Ramos (cell line): ENCODE measurements around the gene MAST3.

Source experiments
- in situ Hi-C: fragments of 300-500 bp; cut with MboI; formaldehyde crosslinking; loops from one replicate; pipeline ENCODE4 v1.14.3; 2022; ENCODE audit warnings: low sequenced_read_pairs; ENCODE audit not compliant: unreplicated experiment

Gene MAST3

DNA sequence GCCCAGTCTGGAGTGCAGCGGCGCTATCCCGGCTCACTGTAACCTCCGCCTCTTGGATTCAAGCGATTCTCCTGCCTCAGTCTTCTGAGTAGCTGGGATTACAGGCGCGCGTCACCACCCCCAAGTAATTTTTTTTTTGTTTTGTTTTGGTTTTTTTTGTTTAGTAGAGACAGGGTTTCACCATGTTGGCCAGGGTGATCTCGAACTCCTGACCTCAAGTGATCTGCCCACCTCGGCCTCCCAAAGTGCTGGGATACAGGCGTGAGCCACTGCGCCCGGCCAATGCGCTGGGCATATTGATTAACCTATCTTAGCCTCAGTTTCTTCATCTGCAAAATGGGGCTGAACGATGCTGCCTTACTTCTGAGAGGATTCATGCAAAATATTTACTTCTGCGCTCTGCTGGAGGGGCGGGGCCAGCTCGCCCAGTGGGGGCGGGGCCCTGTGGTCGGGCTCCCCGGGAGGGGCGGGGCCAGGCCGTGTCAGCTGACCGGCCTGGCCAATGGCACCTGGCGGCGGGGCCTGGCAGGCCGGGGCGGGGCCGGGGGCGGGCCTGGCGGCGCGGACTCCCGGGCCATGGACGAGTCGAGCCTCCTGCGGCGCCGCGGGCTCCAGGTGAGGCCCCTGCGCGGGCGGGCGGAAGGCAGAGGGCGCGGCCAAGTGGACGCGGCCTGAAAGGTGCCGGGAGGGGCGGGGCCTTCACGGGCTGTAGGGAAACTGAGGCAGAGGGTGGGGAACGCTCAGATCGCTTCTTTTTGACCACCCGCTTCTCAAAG is at the start of gene MAST3:
Gene MAST3 (plus strand): TSS at position 562 of the 776 bp plus-strand sequence. CDS start 15 bp downstream, at position 577.
- in situ Hi-C loops, result no loop called here

DNA sequence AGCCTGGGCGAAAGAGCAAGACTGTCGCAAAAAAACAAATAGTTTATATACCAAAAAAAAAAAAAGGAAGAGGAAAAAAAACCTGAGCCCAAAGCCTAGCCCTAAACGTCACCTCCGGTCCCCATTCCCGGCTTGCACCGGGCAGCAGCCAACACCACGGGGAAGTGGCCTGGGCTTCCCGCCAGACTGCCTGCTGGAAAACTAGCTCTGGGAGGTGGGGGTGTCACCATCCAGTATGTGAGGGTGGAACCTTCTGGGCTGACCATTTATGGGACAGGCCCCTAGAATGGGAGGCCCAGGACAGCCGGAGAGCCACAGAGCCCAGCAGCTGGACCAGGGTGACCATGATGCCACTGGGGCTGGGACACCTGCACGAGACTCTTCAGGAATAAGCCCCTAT is 48.2 kb upstream of the MAST3 start:
- in situ Hi-C loops, result no loop called here

DNA sequence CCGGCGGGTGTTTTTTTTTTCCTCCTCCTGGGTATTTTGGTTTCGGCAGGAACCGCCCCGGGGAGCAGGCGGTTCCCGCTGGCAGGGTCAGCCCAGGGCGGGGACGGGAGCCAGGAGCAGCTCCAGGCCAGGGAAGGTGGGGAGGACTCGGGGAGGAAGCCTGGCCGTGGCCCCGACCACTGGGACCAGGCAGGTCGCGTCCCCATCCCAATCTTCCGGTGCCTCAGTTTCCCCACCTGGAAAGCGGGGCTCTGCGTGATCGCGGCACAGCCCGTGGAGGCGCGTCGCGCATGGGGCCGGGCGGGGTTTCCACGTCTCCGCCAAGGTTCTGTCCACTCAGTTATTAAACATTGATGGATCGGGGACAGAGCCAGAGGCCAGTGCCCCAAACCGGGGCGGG is 45.7 kb upstream of the MAST3 start:
- in situ Hi-C loops, result no loop called here

DNA sequence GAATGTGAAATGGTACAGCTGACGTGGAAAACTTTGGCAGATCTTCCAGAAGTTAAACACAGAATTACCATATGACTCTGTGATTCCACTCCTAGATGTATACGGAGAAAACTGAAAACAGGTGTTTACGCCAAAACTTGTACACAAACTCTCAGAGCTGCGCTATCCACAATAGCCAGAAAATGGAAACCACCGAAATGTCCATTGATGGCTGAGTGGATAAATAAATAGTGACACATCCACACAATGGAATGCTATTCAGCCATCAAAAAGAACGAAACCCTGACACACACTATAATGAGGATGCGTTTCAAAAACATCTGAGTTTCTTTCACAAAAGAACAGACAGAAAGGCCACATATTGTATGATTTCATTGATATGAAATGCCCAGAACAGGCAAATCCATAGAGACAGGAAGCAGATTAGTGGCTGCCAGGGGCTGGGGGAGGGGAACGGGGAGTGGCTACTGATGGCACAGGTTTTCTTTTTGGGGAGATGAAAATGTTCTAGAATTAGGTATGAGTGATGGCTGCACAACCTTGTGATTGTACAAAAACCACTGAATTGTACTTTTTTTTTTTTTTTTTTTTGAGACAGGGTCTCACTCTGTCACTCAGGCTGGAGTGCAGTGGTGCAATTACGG is 43.9 kb upstream of the MAST3 start:
- in situ Hi-C loops, result no loop called here

DNA sequence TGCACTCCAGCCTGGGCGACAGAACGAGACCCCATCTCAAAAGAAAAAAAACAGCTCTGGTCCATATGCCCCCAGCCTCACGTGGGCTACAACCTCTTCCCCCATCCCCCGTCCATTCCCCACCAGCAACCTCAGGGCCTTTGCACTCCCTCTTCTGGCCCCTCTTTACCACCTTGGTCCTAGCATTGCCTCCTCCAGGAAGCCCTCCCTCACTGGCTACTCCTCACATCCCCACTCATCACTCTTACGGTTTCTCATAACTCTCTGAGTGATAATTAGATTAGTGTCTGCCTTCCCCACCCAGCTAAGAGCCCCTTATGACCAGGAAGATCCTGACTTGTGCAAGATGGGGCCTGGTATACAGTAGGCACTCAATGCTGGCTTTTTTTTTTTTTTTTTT is 41.6 kb upstream of the MAST3 start:
- in situ Hi-C loops, result loop anchor here (5.0 kb wide), 1 partner anchor 39 kb away; no protein-coding TSS in a partner anchor

DNA sequence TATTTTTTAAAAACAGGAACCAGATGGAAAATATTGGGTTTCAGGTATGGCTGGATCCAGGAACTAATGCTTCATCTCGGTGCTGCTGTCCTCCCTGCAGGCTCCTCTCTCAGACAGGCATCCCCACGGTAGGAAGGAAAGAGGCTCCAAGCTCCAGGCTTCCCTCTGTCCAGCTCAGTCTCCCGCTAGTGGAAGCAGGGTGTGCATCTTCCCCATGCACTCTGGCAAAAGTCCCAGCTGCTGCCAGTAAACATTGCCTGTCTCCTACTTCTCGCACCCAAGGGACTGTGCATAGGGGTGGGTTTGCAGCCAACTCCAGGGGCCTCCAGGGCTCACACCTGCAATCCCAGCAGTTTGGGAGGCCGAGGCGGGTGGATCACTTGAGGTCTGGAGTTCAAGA is 40.0 kb upstream of the MAST3 start:
- in situ Hi-C loops, result loop anchor here (5.0 kb wide), 1 partner anchor 40 kb away; no protein-coding TSS in a partner anchor

DNA sequence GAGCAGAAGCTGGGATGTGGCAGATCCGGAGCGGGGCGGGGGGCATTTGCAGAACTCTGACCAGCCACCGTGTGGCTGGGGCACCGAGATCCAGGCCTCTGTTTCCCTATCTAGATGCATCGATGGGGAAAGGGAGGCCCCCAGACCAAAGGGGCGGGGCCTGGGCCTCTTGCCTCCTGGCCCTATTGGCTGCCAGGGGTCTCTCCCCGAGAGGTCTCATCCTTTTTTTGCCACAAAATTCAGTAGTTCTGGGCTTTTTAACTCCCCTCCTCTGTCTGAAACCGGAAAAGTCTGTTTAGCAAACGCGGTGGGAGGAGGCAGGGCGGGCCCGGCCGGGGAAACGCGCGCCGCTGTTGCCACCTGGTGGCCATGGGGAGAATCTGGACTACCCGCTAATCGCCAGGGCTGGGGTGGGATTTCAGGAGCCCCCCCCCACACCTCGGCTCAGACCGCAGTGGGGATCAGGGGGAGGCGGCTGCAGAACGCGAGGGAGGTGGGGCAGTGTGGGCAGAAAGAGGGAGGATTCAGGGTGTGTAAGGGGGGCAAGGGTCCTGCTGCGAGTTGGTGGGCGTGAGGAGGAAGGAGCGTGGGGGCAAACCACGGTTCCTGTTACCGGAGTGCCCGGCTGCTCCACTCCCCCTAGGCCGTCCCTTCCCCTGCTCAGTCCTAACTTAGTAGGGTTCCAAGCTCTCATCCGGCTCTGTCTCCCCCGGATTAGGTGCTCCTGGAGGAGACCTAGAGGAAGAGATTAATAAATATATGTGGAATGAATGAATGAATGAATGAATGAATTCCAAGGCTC is 39.2 kb upstream of the MAST3 start:
- in situ Hi-C loops, result loop anchor here (5.0 kb wide), 1 partner anchor 41 kb away; no protein-coding TSS in a partner anchor

DNA sequence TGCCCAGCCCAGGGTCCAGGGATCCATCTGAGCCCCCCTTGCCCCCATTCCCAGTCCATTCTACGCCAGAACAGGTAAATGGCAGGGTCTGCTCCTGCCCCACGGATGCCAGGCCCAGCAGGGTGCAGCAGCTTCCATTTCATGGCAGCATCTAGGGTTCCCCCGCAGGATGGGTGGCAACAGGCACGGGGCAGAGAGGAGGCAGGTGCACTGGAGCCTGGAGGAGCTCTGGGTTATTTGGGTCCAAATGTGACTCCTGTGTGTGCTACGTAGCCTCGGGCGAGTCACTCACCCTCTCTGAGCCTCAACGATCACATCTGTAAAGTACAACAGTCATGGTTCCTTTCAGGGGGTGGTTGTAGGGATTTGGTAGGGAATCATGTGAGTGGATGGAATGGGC is 38.3 kb upstream of the MAST3 start:
- in situ Hi-C loops, result loop anchor here (5.0 kb wide), 1 partner anchor 42 kb away; no protein-coding TSS in a partner anchor

DNA sequence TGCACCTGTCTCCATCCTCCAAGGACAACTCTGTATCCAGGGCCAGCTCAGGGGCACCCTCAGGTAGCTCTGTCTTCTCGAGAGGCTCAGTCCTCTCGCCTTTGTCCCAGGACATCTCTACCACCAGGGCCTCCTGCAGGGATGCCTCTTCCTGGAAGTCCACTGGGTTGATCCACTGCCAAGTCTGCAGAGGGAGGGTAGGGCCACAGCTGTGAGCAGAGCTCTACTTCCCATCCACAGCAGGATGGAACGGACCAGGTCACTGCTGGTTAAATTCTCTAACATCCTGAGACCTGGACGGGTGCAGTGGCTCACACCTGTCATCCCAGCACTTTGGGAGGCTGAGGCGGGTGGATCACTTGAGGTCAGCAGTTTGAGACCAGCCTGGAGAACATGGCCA is 37.7 kb upstream of the MAST3 start:
- in situ Hi-C loops, result loop anchor here (5.0 kb wide), 1 partner anchor 43 kb away; no protein-coding TSS in a partner anchor

DNA sequence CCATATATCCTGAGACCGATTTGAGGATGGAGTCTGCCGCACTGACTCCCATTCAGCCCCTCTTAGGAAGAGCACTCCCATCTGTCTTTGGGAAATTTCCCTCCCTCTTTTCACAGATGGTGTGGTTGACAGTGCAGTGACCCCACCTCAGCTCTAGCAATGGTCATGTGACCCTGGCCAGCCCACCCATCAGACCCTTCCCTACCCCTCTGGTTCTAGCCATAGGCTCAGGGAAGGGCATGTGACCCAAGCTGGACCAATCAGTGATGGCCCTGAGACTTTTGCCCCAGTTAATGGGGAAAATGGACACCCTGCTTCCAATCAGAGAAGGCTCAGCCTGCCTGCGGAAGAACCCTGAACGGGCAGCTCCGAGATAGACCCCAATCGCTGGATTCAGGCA is 37.1 kb upstream of the MAST3 start:
- in situ Hi-C loops, result no loop called here

DNA sequence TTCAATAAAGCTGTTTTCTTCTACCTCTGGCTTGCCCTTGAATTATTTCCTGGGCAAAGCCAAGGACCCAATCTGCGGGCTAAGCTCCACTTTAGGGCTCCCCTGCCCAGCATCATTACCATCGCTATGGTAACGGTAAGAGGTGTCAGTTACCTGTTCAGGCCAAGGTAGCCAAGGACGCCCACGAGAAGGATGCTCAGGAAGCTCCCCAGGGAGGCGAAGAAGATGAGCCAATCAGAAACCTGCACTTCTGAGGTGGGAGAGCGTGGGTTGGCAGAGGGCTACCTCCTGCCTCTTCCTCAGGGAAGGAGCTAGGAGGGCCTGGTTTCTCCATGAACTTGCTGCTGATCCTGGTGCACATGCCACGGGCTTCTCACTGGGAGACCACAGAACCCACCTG is 35.5 kb upstream of the MAST3 start:
- in situ Hi-C loops, result no loop called here

DNA sequence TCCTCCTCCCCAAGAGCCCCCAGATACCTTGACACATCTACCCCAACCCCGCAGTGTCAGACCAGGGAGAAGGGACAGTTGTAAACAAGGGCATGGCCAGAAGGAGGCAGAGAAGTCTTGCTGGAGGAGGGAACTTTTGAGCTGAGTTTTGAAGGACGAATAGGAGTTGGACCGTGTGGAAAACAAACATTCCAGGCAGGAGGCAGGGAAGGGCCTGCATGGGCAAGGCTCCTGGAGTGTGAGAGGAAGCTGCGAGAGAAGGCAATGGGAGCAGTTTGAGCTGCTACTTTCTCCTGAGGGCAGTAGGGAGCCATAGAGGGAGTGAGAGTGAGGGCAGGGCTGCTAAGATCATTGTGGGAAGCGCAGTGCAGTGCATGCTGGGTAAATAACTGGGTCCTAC is 34.1 kb upstream of the MAST3 start:
- in situ Hi-C loops, result no loop called here

DNA sequence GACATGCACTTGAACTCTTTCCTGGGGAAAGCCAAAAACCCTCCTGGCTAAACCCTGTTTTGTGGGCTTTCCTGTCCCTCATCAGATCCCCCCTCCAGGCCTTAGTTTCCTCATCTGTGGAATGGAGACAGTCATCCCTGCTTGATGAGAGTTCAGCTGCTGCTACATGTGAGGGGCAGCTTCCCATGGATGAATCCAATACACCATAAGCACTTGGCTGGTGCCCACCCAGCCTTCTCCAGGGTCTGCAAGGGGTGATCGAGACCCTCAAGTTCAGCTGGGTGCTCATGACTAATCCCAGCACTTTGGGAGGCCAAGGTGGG is 32.4 kb upstream of the MAST3 start:
- in situ Hi-C loops, result loop anchor here (5.0 kb wide), 1 partner anchor 118 kb away; no protein-coding TSS in a partner anchor

DNA sequence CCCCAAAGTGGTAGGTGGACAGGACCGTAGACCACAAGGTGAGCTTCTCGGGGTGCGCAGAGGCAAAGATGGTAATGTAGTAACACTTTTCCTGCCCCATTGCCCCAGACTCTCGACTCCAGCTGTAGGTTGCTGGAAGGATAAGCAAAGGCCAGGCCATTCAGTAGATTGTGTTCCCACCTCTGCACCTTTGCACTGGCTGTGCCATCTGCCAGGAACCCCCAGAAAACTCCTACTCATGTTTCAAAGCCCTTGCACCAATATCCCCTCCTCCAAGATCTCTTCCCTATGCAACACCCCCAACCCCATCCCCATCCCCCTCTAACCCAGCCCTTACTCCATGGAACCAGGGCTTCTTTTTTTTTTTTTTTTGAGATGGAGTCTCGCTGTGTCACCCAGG is 29.2 kb upstream of the MAST3 start:
- in situ Hi-C loops, result loop anchor here (5.0 kb wide), 1 partner anchor 121 kb away; no protein-coding TSS in a partner anchor

DNA sequence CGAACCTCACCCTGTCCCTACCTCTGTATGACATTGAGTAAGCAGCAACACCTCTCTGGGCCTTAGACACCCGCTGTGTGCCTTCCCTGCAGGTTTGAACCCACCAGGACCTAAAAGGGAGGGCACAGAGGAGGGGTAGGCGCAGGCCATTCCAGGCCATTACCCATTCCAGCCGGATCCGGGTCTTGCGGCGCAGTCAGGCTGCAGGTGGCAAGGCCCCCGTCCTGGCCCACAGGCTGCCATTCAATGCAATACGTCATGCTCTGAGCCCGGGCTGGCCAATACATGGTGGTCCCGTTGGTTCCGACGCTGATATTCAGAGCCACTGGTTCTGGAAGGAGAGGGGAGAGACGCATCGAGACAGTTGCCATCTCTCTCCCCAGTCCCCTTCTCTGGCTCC is 28.2 kb upstream of the MAST3 start:
- in situ Hi-C loops, result loop anchor here (5.0 kb wide), 1 partner anchor 122 kb away; no protein-coding TSS in a partner anchor

DNA sequence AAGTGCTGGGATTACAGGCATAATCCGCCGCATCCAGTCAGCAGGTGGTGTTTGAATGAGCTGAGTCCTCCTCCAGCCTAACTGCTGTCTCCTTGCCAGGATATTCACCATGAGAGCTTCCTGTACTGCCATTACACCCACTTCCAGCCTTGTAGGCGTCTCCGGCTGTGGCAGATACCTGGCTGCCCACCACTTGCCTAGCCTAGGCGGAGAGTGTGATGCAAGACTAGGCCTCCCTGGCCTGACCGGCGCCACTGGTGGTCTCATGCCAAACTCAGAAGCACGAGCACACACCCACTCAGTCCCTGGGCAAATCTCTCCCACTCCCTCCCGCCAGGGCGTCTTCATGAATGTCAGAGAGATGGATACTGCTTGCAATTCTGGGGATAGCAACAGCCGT is 27.4 kb upstream of the MAST3 start:
- in situ Hi-C loops, result no loop called here

DNA sequence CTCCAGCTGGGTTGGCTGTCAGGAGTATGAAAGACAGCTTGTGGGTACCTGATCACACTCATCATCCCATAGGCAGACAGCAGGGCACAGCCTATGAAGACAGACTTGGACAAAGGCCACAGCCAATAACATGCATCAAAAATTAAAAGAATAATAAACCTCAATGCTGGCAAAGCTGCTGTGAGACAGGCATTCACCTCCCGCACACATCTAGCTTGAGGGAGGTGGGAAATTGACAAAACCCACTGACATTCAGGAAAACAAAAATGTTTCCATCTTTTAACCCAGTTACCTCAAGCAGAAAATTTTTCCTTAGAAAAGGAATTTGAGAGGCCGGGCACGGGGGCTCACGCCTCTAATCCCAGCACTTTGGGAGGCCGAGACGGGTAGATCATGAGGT is 25.2 kb upstream of the MAST3 start:
- in situ Hi-C loops, result no loop called here

DNA sequence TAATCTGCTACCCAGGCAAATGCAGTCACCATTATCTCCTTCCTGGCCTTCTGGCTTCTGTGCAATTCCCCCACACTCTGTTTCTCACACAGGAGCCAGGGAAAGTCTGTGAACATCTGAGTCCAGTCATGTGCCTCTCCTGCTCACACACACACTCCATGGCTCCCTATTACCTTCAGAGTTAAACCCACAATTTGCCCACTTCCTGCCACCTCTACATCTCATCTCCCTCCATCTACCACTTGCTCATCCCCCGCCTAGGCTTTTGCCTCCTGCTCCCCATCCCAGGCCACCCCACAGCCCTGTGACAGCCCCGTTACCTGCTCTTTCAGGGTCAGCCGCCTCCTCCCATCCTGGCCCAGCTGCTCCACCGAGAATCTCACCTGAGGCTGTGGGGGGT is 24.4 kb upstream of the MAST3 start:
- in situ Hi-C loops, result no loop called here

DNA sequence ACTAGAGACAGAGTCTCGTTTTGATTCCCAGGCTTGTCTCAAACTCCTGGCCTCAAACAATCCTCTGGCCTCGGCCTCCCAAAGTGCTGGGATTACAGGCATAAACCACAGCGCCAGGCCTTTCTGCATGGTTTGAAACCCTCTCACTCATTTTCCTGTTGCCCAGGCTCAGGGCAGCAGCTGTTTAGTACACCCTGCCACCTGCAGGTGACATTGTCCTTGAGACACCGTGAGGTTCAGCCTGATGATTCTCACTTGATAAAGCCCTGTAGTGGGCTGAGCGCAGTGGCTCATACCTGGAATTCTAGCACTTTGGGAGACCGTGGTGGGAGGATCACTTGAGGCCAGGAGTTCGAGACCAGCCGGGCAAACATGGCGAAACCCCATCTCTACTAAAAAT is 23.4 kb upstream of the MAST3 start:
- in situ Hi-C loops, result no loop called here

DNA sequence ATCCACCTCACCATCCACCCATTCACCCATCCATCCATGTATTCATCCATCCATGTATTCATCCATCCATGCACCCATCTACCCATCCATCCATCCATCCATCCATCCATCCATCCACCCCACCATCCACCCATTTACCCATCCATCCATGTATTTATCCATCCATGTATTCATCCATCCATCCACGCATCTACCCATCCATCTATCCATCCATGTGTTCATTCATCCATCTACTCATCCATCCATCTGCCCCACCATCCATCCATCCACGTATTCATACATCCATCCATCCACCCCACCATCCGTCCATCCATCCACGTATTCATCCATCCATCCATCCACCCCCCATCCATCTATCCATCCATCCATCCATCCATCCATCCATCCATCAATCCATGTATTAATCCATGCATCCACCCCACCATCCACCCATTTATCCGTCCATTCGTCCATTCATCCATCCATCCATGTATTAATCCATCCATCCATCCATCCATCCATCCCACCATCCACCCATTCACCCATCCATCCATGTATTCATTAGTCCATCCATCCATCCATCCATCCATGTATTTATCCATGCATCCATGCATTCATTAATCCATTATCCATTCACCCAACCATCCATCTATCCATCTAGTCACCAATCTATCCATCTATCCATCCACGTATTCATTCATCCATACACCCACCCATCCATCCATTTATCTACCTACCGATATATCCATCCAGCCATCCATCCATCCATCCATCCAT is 13.5 kb upstream of the MAST3 start:
- in situ Hi-C loops, result no loop called here
